AG08396 (cell line): Measurements from ENCODE around the gene DUSP19.
A peak's percentile ranks its signal among the peaks of the same experiment; 100 is the strongest.

Experiments used
- DNase-seq: peaks from one replicate; pipeline ENCODE4 v3.0.0; 2012; ENCODE audit warnings: low spot score, mixed read lengths

The DUSP19 gene

DNA sequence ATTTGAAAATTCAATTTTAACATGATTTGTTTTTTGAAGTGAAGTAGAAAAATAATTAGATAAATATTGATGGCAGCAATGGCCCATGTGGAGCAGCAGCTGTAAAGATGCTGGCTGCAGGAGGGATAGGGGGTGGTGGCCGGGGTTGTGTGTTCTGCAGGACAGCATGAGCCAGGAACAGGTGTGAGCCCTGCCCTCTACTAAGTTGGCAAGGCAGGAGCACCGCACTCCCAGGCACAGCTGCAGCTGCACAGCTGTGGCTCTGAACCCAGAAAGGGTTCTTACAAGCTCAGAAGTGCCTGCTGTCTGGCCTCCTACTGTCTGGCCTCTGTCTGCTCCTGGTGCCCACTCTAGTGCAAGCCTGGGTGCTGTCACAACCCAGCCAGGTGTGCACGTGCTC, 10.0 kb upstream of the DUSP19 start:
- no peak for DNase-seq

DNA sequence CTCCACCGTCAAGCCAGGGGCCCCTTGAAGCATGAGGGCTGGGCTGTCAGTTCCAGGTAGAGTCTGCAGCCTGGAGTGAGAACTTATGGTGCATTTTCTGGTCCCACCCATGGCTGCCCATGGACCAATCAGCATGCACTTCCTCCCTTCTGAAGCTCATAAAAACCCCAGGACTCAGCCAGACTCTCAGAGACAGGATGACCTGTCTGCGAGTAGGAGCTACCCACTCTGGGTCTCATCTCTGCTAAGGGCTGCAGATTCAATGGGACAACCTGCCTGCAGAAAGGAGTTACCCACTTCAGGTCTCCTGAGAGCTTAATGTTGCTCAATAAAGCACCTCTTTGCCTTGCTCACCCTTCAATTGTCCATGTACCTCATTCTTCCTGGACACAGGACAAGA, 9.4 kb upstream of the DUSP19 start:
- DNase-seq, result no peak

DNA sequence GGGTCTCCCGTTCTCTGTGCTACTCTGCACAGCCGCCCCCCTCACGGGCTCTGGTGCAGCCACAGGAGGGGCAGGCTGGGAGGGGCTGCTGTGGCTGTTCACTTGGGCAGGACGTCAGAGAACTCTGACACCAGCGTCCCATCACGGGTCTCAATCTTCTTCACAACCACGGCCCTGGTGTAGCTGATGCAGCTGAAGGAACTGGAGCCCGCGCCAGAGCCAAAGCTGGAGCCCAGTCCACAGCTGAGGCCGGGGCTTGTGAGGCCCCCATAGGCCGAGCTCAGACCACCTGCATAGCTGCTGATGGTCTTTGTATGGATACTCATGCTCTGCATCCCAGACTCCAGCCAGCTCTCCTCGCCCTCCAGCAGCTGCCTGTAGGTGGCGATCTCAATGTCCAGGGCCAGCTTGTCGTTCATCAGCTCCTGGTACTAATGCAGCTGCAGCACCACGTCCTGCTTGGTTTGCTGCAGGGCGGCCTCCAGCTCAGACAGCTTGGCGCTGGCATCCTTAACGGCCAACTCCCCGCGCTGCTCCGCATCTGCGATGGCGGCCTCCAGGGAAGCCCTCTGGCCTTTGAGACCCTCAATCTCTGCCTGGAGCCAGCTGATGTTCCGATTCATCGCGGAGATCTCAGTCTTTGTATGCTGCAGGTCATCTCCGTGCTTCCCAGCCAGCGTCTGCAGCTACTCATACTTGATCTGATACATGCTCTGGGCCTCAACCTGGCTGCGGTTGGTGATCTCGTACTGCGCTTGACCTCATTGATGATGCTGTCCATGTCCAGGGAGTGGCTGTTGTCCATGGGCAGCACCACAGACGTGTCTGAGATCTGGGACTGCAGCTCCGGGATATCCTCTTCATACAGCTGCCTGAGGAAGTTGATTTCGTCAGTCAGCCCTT, 7.4 kb upstream of the DUSP19 start:
- DNase-seq, result peak; percentile 43

DNA sequence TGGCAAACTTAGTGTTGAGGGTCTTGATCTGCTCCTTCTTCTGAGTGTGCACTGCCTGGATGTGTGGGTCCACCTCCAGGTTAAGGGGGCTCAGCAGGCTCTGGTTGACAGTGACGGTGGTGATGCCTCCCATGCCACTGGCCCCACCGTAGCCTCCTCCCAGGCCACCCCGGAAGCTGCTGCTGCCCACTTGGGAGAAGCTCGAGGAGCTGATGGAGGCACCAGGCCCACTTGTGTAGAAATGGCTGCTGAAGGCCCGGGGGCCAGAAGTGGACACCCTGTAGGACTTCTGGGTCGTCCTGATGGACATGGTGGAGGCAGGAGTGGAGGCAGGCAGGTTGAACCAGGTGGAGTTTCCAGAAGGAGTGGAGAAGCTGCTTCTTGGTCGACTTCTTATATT, 6.4 kb upstream of the DUSP19 start:
- no peak for DNase-seq

DNA sequence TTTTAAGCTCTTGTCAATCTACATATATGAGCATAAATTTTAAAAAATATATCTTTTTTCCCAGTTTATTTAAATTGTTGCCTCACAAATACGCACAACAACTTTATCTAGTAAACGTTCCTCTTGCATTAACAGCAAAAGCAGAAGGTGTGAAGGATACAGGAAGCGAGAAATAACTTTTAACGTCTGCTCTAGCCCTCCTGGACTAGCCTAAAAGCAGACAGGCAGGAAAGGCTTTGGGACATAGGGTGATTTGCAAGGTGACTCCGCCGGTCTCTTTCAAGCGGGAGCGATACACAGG, 434 bp upstream of the DUSP19 start:
- no peak for DNase-seq

DNA sequence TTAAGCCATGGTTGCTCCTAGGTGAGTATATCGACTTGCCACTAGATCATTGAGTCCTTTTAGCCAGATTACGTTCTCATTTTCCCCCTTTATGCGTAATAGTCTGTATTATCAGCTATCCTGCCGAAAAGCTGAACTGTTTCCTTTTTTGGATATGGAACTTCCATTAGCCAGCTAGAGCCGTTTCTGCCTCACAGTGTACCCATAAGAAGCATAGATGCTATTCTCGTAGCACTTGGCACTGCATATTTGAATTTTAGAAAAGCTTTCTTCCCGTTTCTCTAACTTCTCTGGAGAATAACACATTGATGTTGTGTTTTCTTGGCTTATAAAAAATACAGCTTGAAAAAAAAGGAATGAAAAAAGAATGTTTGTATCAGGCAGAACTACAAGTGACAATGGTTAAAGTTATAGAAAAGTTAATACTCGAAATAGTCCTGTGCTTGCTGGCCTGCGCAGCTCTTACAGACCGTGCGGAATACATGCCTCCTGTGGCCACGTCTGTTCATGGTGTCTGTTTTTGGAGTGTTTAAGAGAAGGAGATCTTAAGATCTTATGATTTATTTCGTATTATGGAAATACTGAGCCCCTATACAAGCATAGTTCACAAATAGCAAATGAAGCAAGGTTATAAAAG, 710 bp downstream of the DUSP19 start:
- DNase-seq, result peak; percentile 39

DNA sequence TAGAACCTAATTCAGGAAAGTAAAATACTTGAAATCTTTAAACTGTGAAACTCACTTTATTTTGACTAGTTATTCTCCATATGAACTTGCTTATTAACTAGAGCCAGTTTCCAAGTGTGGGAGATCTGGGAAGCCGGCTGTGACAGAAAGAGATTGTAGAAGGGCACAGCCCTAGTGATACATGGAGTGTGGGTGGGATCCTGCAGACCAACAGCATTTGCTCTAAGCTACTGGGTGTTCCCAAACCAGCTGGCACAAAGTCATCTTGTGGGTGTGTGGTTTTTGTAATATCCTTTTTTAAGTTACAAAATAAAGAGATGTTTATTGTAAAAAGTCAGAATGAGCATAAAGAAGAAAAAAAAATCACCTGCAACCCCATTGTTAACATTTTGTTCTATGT, 3.4 kb downstream of the DUSP19 start:
- DNase-seq, result no peak

DNA sequence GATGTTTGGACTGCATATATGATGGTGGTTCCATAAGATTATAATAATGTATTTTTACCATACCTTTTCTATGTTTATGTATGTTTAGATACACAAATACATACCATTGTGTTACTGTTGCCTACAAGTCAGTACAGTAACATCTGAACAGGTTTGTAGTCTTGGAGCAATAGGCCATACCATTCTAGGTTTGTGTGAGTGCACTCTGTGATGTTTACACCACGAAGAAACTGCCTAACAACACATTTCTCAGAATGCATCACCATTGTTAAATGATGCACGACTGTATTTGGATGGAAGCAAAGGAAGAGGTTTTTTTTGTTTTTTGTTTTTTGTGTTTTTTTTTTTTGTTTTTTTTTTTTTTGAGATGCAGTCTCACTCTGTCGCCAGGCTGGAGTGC, 9.5 kb downstream of the DUSP19 start:
- DNase-seq, result no peak

DNA sequence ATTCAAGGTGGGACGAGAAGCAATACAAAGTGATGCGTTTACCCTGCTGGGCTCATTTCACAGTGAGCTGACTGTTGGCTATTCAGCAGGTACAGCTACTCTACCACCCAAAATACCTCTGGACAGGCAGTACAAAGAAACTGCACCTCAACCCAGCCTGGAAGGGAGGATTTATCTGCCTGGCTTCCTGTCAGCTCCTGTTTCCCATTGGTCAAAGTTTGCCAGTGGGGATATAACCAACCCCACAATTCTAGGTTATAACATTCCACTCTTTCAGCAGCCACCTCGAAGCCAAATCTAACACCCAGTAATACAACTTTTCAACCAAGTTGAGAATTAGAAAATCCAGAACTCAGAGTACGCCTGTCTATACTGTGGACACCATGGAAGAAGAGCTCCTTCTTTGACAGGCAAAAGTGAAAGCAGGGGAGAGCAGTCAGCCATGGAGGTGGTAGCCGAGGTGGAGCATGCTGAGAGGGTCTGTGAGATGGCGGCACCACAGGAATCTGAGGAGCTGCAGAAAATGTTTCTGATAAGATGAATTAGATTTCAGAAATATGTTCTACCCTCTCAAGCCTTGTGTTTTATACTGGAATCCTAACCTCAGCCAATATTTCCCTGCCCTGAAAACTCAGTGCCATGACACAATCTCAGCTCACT, 10.8 kb downstream of the DUSP19 start:
- DNase-seq, result no peak

DNA sequence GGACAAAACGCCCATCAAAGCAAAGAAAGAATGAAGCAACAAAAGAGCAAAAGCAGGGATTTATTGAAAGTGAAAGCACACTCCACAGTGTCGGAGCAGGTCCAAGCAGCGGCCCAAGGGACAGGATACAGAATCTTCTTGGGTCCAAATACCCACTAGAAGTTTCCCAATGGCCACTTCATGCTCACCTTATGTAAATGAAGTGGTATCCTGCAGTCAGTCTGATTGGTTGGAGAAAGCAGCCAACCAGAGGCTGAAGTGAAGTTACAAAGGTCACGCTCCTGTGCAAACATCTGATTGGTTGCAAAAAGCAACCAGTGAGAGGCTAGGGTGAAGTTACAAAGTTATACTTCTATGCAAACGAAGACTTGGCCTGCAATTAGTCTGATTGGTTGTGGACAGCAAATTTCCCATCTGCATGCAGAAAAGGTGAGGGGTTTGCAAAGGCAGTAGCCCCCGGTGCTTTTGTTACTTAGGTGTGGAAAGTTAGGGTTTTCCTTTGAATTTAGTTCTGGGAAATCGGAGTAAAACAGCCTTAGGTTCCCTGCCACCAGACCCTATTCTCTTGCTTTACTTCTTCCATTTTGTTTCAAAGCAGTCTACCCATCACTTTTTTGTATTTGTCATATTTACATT, 12.9 kb downstream of the DUSP19 start:
- no peak for DNase-seq

DNA sequence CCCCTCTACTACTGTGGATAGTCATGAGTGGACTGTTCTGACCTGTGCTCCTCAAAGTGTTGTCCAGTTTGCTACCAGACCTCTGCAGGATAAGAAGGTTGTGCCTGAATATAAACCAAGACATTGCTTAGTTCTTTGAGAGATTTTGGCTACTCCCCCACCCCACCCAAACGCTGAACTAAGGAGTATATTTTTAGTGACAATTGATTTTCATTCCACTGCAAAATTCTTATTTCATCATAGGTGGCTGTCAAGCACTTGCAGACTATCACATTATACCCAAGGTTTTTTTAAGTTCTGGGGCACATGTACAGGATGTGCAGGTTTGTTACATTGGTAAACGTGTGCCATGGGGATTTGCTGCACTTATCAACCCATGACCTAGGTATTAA, 13.4 kb downstream of the DUSP19 start:
- DNase-seq, result no peak

DNA sequence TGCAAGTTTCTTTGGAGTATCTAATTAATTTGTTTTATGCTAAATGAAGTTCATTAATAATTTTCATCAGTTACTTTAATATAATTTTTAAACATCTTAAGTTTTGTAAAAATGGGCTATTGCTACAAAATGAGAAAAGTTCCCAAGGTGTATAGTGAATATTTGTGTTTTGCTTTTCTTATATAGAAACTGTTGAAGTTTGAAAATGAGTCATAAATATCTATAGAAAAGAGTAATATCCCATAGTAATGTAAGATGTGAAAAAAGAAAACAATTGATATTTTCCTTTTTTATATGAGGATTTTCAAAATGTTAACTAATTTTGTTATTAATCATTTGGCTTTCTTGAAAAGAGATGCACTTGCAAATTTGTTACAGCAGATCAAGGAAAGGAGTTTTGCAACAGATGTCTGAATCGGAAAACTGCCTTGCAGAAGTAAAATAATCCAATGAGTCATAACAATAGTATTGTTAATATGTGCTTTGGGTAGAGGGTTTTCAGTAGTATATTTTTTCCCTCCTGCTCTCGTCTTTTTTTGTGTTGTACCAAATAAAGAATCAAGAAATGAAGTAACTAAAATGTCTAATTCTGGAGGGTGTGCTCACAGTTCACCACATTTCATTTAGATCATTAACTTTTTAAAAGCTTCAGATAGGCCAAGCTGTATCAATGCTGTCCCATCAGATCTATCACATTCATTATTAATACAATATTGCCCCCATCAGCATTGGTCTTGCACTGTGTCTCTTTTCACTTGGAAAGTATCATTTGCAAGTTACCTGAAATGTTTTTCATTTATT, 15.5 kb downstream of the DUSP19 start:
- DNase-seq, result peak; percentile 16

DNA sequence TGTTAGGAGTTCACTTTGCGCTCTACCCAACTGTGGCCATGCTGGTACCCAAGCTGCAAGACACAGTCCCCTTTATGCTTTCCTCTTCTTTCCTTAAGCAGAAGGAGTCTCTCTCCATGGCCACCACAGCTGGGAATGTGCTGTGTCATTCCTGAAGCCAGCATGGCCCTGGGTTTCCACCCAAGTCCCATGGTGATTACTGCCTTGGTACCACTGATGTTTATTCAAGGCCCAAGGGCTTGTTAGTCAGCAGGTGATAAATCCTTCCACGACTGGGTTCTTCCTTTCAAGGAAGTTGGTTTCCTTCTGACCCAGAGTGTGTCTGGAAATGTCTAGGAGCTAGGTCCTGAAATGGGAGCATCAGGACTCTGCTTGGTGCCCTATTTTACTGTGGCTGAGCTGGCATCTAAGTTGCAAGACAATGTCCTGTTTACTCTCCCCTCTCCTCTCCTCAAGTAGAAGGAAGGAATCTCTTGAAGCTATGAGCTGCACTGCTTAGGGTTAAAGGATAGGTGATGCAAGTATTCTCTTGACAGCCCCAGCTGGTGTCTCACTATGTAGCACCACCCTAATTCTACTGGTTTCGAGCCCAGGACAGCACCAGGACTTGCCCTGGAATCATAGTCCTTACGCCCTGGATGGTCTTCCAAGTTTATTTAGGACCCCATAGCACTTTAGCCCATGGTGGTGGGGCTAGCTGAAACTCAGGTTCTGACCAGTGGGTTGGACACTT, 27.0 kb downstream of the DUSP19 start:
- DNase-seq, result no peak

DNA sequence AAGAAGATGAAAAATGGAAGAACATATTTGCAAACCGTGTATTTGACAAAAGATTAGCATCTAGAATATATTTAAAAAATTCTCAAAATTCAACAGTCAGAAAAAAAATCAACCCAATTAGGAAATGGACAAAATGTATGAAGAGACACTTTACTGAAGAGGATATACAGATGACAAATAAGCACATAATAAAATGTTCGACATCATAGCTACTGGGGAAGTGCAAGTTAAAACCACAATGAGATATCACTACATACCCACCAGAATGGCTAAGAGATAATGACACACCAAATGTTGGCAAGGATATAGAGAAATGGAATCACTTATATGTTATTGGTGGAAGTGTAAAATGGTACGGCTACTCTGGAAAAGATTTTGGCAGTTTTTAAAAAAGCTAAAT, 34.0 kb downstream of the DUSP19 start:
- DNase-seq, result no peak

DNA sequence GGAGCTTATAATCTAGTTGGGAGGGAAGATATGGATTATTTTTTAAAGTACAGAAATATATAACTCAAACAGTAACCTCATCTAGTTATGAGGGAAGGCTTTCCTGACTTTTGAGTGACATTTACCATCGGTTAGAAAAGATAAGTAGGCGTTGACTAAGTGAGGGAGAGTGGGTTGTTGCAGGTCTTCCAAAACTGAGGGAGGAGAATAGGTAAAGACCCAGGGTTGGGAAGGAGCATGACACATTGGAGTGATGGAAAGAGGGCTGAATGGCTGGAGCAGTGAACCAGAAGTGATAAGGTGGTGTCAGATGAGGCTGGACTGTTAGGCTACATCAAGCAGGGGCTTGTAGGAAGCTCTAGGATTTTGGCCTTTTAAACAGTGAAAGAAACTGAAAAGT, 35.1 kb downstream of the DUSP19 start:
- DNase-seq, result no peak

DNA sequence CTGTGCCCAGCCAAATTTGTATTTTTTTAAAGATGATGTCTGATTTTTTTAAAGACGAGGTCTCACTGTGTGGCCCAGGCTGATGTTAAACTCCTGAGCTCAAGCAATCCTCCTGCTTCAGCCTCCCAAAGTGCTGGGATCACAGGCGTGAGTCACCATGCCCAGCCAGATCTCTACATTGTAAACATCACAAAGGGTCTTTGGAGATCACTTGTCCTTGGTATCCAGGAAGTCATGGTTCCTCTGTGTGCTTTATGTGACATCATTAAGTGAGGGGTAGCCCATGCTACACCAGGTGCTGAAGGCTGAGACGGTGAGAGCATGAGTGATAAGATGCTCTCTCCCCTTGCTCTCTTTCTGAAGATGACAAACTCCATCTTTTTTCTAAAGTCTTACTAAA, 38.7 kb downstream of the DUSP19 start:
- DNase-seq, result no peak

DNA sequence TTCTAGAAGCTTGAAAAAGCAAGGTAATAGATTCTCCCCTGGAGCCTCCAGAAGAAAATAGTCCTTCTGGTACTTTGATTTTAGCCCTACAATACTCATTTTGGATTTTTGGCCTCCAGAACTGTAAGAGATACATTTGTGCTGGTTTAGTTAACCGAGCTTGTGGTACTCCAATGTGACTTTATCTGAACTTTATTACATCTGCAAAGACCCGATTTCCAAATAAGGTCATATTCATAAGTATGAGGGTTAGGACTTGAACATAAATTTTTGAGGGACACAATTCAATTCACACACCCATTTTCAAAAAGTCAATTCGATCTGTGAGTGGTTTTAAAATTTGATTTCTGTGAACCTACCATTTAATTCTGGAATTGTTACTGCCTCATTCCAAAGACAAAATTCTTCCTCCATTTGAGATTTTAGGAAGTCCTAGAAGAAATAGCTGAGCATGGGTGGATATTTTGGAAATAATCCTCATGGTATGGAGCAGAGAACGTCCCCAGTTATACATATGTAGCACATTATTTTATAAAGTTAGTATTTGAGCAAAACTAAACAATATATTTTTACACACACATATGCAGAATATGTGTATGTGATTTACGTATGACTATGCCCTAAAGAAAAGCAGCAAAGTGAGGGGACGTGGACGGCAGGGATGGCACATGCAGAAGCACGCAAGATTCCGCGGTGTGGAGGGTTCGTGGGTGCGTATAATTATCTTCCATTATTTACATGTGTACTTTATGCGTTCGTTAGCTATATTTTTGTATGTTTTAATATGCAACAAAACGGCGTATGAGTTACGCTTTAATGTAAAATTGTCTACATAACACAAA, 44.8 kb downstream of the DUSP19 start:
- DNase-seq, result no peak

DNA sequence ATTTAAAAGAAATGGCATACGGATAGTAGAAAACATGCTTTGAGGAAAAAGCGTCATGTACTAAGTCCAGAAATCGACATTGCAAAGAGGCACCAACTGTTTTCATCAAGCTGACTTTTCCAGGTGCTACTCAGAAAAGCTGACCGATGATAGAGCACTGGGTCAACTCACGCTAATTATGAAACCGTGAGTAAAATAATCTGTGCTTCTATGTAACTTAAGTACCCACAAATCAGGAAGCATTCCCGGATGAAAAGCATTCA, 45.3 kb downstream of the DUSP19 start:
- no peak for DNase-seq

DNA sequence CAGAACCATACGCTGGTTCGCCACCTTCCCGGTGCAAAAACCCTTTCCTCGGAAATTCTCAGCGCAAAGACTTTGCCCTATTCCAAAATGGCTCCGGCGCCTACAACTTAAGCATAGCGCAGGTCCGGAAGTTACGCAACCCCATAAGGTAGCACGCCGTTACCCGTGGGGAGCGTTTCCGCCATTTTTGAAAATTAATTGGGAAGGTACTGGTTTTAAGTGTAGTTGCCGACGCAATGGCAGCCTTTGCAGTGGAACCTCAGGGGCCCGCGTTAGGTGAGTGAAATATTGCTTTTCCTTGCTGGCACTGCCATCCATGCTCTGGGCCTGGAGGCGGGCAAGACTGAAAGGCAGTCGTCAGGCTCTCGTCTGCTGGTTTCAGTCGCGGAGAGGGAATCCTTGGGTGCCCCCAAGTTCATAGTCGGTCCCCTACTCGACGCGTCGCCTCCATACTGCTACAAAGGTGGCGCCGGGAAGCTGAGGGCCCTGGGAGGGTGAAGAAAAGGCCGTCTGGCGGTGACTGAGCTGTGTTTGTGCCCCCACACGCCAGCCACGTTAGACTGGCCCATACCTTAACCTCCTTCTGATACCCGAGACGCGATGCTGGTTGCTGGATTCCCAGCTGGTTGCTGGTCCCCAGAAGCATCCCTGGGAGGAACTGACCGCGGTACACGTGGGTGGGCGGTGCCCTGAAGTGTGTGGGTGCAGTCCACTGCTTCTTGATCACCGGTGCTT, 45.8 kb downstream of the DUSP19 start, which contains the start of gene NUP35:
Gene NUP35, plus strand, starts transcription at position 222 of the 735 bp plus-strand sequence. Its CDS starts 15 bp downstream, at position 237.
- DNase-seq, result peak; percentile 82

DNA sequence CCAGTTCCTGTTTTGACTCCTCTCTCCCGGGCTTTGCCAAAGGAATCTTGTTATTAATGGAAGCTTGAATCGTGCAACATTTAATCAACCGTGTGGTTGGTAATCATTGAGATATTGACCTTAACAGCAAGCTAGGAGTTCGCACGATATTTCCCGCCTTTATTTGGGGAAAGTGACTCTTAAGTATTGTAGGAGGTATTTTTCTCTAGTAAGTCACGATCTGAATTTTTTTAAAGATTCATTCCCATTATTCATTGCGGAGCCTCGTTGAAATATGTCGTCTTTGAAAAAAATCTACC, 46.4 kb downstream of the DUSP19 start:
- no peak for DNase-seq
